BJ (cell line): ENCODE results near the gene TPM1. TPM values are rescaled to one million over a fixed set of nuclear protein-coding genes. Genes with fewer than 3 reads are reported as not detected.

ENCODE experiments used
- CTCF ChIA-PET: fragments of 350-600 bp; formaldehyde crosslinking; extraction: SDS; loops from one replicate; lab custom pipeline; 2021; ENCODE audit warnings: antibody characterized with exemption, inconsistent platforms; lab: Yijun Ruan, JAX
- POLR2A ChIA-PET: fragments of 300-600 bp; sonication (Branson Sonifier 250); formaldehyde crosslinking; extraction: SDS; loops from one replicate; lab custom pipeline; 2021; ENCODE audit warnings: antibody characterized with exemption; lab: Charles Lee
- DNase-seq: peaks from one replicate; pipeline ENCODE4 v3.0.0-alpha.2; 2011; ENCODE audit warnings: low read depth
- H3K27me3 ChIP-seq: 2 replicates; pipeline ENCODE4 v1.6.0; 2011; ENCODE audit warnings: low read length; ENCODE audit not compliant: control insufficient read depth, insufficient read depth
- H3K36me3 ChIP-seq: 2 replicates; pipeline ENCODE4 v1.5.1; 2011; ENCODE audit warnings: low read length; ENCODE audit not compliant: control insufficient read depth, insufficient read depth
- H3K4me3 ChIP-seq: 2 replicates; pipeline ENCODE4 v1.5.1; 2011; ENCODE audit warnings: low read depth, mild to moderate bottlenecking, control low read depth, low read length
- polyA plus RNA-seq: library from polyadenylated mRNA; depleted of rRNA; stranded (reverse); fragments of >200 nt; gene quantifications from 2 replicates; pipeline ENCODE4 v1.2.3, GENCODE V29; 2011
- TF ChIP-seq, protein P1 (sequence below): IDR thresholded peaks from 2 replicates; pipeline ENCODE4 v1.5.1; 2011; ENCODE audit warnings: low read depth, mild to moderate bottlenecking, control low read depth, inconsistent platforms, low read length, moderate library complexity; ENCODE audit not compliant: insufficient read depth

TPM1 gene
- polyA plus RNA-seq, 1 experiment, result 1,575 TPM

DNA sequence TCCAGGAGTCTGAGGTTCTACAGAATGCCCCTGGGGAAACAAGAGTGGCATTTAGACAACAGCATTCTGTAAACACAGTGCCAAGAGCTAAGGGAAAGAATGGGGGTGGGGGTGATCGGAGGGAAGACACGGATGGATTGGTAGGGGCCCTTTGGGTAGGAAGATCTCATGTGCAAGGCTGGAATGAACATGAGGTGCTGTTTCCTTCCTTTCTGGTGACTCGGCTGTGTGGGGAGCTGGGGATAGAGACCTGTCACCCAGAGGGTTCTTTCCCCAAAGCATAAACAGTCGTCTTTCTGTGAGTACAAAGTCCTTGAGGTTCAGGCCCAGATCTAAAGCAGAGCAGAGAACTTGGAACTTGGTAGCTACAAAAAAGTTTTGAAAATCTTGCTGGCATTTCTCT lies 11.7 kb downstream of the TPM1 start:
- no peak for DNase-seq
- H3K27me3 ChIP-seq, result no peaks in the 10 kb centered on the region
- ChIA-PET POLR2A (interaction anchor here (0.6 kb wide), 1 partner anchor 391 kb away, joined by 8 read pairs; no protein-coding TSS in a partner anchor), CTCF (interaction anchor here (1.1 kb wide), 1 partner anchor 157 kb away, joined by 3 read pairs; no protein-coding TSS in a partner anchor)
- TF ChIP-seq, protein P1, sequence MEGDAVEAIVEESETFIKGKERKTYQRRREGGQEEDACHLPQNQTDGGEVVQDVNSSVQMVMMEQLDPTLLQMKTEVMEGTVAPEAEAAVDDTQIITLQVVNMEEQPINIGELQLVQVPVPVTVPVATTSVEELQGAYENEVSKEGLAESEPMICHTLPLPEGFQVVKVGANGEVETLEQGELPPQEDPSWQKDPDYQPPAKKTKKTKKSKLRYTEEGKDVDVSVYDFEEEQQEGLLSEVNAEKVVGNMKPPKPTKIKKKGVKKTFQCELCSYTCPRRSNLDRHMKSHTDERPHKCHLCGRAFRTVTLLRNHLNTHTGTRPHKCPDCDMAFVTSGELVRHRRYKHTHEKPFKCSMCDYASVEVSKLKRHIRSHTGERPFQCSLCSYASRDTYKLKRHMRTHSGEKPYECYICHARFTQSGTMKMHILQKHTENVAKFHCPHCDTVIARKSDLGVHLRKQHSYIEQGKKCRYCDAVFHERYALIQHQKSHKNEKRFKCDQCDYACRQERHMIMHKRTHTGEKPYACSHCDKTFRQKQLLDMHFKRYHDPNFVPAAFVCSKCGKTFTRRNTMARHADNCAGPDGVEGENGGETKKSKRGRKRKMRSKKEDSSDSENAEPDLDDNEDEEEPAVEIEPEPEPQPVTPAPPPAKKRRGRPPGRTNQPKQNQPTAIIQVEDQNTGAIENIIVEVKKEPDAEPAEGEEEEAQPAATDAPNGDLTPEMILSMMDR, result no peak
- no peak overlapping the region for H3K4me3 ChIP-seq
- H3K36me3 ChIP-seq, result peaks cover 17% of the 10 kb centered on the region

DNA sequence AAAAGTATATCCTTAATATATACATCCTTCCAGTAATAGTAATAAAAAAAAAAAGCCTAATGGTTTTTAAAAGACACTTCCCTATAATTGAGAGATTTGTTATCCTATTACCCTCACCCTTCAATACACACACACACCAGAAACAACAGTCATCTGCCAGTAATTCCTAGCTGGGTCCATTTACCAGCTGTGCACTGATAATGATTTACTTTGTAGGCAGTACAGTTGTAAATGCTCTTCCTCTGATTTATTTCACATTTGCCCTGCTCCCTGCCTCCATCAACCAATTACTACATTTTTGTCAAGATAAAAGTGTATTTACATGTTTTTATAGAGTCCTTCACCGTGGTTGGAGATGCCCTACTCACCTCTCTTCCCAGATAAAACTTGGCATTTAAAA lies 12.4 kb downstream of the TPM1 start:
- TF ChIP-seq, protein P1, result no peak
- POLR2A ChIA-PET, result interaction anchor here (0.7 kb wide), 1 partner anchor 268 kb away, joined by 8 read pairs; no protein-coding TSS in a partner anchor
- H3K27me3 ChIP-seq, result no peaks in the 10 kb centered on the region
- H3K36me3 ChIP-seq, result peaks cover 24% of the 10 kb centered on the region
- CTCF ChIA-PET, result interaction anchor here (0.6 kb wide), 1 partner anchor 159 kb away, joined by 3 read pairs; no protein-coding TSS in a partner anchor
- DNase-seq, result no peak
- no peak overlapping the region for H3K4me3 ChIP-seq

DNA sequence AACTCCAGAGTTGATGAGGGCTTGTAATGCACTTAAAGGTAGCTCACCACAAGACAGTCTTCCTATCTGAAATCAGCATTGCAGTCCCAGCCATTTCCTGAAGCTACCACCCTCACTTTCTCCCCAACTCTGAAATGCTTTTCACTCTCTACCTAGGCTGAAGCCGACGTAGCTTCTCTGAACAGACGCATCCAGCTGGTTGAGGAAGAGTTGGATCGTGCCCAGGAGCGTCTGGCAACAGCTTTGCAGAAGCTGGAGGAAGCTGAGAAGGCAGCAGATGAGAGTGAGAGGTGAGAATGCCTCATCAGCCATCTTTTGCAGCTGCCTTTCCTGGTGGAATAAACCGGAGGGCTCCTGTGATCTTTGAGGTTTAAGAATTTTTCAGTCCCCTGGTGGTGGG lies 14.3 kb downstream of the TPM1 start:
- Histone ChIP-seq H3K36me3 (peaks cover 36% of the 10 kb centered on the region), H3K4me3 (no peak overlapping the region), H3K27me3 (no peaks in the 10 kb centered on the region)
- ChIA-PET POLR2A (interaction anchor here (0.6 to 0.9 kb wide), 2 partner anchors 14 to 79 kb away, joined by 3 to 4 read pairs; partner anchors contain the start of gene TPM1), CTCF (interaction anchor here (1.7 to 2.3 kb wide), 2 partner anchors 9 to 14 kb away, joined by 3 to 15 read pairs; no protein-coding TSS in a partner anchor)
- TF ChIP-seq, protein P1, result no peak
- no peak for DNase-seq

DNA sequence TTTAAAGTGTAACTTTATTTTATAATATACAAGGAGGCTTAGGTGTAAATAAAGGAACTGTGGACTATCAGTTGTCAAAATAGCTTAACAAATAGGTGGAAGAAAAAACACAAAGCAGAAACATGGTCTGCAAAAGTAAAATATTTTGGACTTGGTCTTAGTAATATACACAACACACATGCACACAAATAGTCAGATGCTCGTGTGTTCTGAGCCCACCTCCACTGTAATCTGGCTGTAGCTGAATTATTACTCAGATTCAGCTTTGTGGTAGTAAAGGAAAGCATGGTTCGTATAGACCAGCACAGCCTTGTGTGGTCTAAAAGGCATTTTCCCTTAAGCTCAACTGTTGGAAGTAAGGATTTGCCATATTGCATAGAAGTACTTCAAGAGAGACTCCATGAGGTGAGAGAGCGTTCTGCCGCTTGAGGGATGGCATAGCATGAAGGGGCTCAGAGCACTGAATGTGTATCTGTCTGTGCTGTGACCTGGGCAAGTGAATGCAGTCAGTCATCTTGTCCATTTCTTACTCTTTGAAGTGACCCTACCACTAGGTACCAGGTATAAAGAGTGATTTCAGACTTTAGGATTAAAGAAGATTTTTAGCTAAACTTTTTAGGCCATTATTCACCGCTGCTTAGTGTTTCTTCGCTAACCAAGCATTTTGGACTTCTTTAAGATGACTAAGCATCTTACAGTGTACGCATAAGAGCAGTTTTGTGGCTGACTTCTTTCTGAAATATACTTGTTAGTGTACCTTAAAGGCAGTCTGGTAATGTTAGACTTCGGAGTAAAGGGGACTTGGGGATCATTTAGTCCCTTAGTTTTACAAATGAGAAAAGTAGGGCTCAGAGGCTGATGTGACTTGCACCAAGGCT lies 15.2 kb downstream of the TPM1 start:
- peaks cover 39% of the 10 kb centered on the region for H3K36me3 ChIP-seq
- ChIA-PET POLR2A (interaction anchor here (0.5 to 0.9 kb wide), 2 partner anchors 80 to 351 kb away, joined by 3 to 8 read pairs; no protein-coding TSS in a partner anchor), CTCF (interaction anchor here (1.7 to 2.3 kb wide), 2 partner anchors 9 to 13 kb away, joined by 3 to 15 read pairs; no protein-coding TSS in a partner anchor)
- H3K27me3 ChIP-seq, result no peaks in the 10 kb centered on the region
- TF ChIP-seq, protein P1, result no peak
- no peak overlapping the region for H3K4me3 ChIP-seq
- DNase-seq, result no peak

DNA sequence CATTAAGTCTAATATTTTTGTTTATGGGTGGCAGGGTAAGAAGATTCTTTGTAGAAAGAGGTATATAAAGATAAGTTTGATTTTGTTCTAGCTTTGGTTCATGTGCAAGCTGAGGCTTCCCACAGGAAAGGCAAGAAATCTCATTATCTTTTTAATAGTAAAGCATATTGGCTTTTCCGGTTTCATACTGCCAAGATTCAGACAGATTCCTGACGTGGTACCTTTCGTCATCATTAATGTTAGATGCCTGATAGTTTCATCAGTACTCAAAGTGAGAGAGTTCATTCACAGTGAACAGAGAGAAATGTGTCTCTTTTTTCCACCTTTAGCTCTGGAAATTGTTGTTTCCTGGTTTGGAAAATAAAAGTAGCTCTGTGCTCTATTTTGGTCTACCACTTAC lies 16.5 kb downstream of the TPM1 start:
- CTCF ChIA-PET, result no interaction called here
- POLR2A ChIA-PET, result no interaction called here
- H3K4me3 ChIP-seq, result no peak overlapping the region
- TF ChIP-seq, protein P1, result no peak
- H3K27me3 ChIP-seq, result no peaks in the 10 kb centered on the region
- H3K36me3 ChIP-seq, result peaks cover 43% of the 10 kb centered on the region
- no peak for DNase-seq
